ENCODE measurements around the gene CYP2W1. TPM values are rescaled to one million over a fixed set of nuclear protein-coding genes. Genes with fewer than 3 reads are reported as not detected.

Gene CYP2W1
- total and polyA plus RNA-seq, 3 donors from 2014 or later, result 0.61 to 1.2 (median 0.71) TPM

DNA sequence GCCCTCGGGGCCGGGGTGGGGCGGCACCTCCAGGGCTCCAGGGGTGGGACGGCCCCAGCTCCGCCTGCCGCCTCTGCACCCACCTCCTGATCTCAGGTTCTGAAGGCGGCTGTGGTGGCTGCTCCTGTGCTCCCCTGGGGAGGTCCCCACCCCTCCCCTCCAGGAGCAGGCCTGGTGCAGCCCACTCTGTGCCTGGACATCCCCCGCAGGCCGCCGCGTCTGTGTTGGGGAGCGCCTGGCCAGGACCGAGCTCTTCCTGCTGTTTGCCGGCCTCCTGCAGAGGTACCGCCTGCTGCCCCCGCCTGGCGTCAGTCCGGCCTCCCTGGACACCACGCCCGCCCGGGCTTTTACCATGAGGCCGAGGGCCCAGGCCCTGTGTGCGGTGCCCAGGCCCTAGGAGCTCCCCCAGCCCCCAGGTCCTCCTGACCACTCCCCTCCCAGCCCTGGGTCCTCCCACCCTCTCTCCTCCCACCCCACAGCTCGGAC is 5.5 kb downstream of the CYP2W1 start:
- Histone ChIP-seq H3K9me3 (no peaks in the 10 kb centered on the region), H3K36me3 (ENCODE audit: low read depth, missing control alignments) (no peaks in the 10 kb centered on the region), H3K4me1 (peaks cover 37% of the 10 kb centered on the region), H3K27ac (no peak overlapping the region), H3K4me3 (no peak overlapping the region), H3K27me3 (no peaks in the 10 kb centered on the region)
- WGBS, 2 donors, result 40% methylated on average over 1 to 17 of the region's 24 CpGs
- intact Hi-C loops (cut with DNase I; ENCODE audit: low total_unique reads), result no loop called here
- TF ChIP-seq POLR2A (IDR thresholded peaks at IDR 0.05), result no peak
- no peak for TF ChIP-seq CTCF (IDR thresholded peaks at IDR 0.05)
- DNase-seq, result peak; percentile 47

- Histone ChIP-seq H3K4me1 (peaks cover 42% of the 10 kb centered on the region), H3K27me3 (no peaks in the 10 kb centered on the region), H3K36me3 (ENCODE audit: low read depth, missing control alignments) (no peaks in the 10 kb centered on the region), H3K9me3 (no peaks in the 10 kb centered on the region), H3K27ac (no peak overlapping the region), H3K4me3 (no peak overlapping the region)
- TF ChIP-seq POLR2A (IDR thresholded peaks at IDR 0.05), result no peak
- no peak for TF ChIP-seq CTCF (IDR thresholded peaks at IDR 0.05)
- intact Hi-C loops (cut with DNase I; ENCODE audit: low total_unique reads), result no loop called here
- no peak for DNase-seq
- 43 to 71% methylated on average over 4 to 15 of the region's 15 CpGs for WGBS, 2 donors
These were observed 6.1 kb downstream of the CYP2W1 start for GRCh38 chr7:988963-989529.

GRCh38 chr7:990352-990932 is 7.5 kb downstream of the CYP2W1 start:
- Histone ChIP-seq H3K4me1 (peaks cover 42% of the 10 kb centered on the region), H3K4me3 (no peak overlapping the region), H3K36me3 (ENCODE audit: low read depth, missing control alignments) (no peaks in the 10 kb centered on the region), H3K27ac (no peak overlapping the region), H3K27me3 (no peaks in the 10 kb centered on the region), H3K9me3 (no peaks in the 10 kb centered on the region)
- WGBS, 2 donors, result 84 to 91% methylated on average over 35 to 36 of the region's 36 CpGs
- no peak for DNase-seq
- no peak for TF ChIP-seq POLR2A (IDR thresholded peaks at IDR 0.05)
- no peak for TF ChIP-seq CTCF (IDR thresholded peaks at IDR 0.05)
- intact Hi-C loops (cut with DNase I; ENCODE audit: low total_unique reads), result loop anchor here (10.0 kb wide), 1 partner anchor 184 kb away; no protein-coding TSS in a partner anchor

DNA sequence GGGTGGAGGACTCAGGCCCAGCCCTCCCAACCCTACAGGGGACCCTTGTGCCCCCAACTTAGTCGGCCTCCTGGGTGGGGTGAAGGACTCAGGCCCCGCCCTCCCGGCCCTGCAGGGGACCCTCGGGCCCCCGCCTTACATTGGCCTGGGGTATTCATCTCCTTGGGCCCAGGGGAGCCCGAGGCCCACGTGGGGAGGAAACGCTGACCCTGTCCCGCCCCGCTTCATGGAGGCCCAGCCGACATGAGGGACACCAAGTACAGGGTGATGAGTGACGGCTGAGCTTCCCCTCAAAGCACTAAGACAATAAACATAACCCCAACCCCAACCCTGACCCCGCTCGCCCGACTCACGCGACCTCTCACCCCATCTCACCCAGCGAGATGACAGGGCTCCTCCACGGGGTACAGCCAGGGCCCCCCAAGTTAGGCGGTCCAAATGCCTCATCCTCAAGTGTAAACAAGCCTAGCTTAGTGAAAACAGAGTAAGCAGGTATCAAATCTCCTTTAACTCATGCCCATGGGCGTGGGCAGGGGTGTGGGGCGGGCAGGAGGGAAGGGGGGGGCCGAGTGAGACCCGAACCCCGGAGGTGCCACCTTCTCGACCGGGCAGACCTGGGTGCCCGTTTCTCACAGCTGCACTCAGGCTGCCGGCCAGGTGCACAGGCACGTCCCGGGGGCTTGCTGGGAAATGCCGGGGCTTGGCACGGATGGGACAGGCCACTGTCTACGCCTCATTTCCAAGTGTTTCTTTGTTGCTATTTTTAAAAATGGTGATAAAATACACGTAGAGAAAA is 8.2 kb downstream of the CYP2W1 start:
- Histone ChIP-seq H3K9me3 (no peaks in the 10 kb centered on the region), H3K27me3 (no peaks in the 10 kb centered on the region), H3K36me3 (ENCODE audit: low read depth, missing control alignments) (no peaks in the 10 kb centered on the region), H3K4me1 (peaks cover 36% of the 10 kb centered on the region), H3K27ac (no peak overlapping the region), H3K4me3 (no peak overlapping the region)
- intact Hi-C loops (cut with DNase I; ENCODE audit: low total_unique reads), result loop anchor here (10.0 kb wide), 1 partner anchor 184 kb away; no protein-coding TSS in a partner anchor
- no peak for DNase-seq
- TF ChIP-seq CTCF (IDR thresholded peaks at IDR 0.05), result no peak
- TF ChIP-seq POLR2A (IDR thresholded peaks at IDR 0.05), result no peak
- 69 to 79% methylated on average over 23 to 34 of the region's 35 CpGs for WGBS, 2 donors
